Liver (tissue), 9 donors: ENCODE data around the gene BAMBI. TPM values are rescaled to one million over a fixed set of nuclear protein-coding genes. Genes with fewer than 3 reads are reported as not detected.
A peak's percentile ranks its signal among the peaks of the same experiment; 100 is the strongest.

ENCODE experiments used
- DNase-seq: peaks from one replicate; pipeline ENCODE4 v3.0.0-alpha.2; 2017; ENCODE audit warnings: low spot score
- H3K27ac ChIP-seq, 2 donors: one replicate each; pipeline ENCODE4 v1.7.0; 2013; ENCODE audit warnings: inconsistent platforms in 2 of 2, low read length in 2 of 2, control low read depth in 1 of 2, low read depth in 1 of 2, mild to moderate bottlenecking in 1 of 2
- H3K27me3 ChIP-seq, 4 donors: one replicate each; pipeline versions ENCODE4 v1.6.1 to v1.7.0; 2013; ENCODE audit warnings: low read length in 3 of 4, inconsistent platforms in 1 of 4, mild to moderate bottlenecking in 1 of 4, moderate library complexity in 1 of 4; ENCODE audit not compliant: control insufficient read depth in 4 of 4, insufficient read depth in 4 of 4
- H3K36me3 ChIP-seq, 4 donors: one replicate each; pipeline versions ENCODE4 v1.6.1 to v1.7.0; 2013; ENCODE audit warnings: low read length in 3 of 4, mild to moderate bottlenecking in 3 of 4, low read depth in 1 of 4, moderate library complexity in 1 of 4; ENCODE audit not compliant: control insufficient read depth in 4 of 4, insufficient read depth in 3 of 4
- H3K4me1 ChIP-seq, 4 donors: one replicate each; pipeline versions ENCODE4 v1.6.1 to v1.7.0; 2013; ENCODE audit warnings: low read length in 3 of 4, mild to moderate bottlenecking in 3 of 4, moderate library complexity in 1 of 4; ENCODE audit not compliant: control insufficient read depth in 4 of 4, insufficient read depth in 4 of 4
- H3K4me3 ChIP-seq, 3 donors: one replicate each; pipeline versions ENCODE4 v1.6.1 to v1.7.0; 2013; ENCODE audit warnings: low read length in 3 of 3, control low read depth in 1 of 3, low read depth in 1 of 3, mild to moderate bottlenecking in 1 of 3
- H3K9ac ChIP-seq, 2 donors: one replicate each; pipeline ENCODE4 v1.7.0; 2013; ENCODE audit warnings: low read length in 2 of 2, mild to moderate bottlenecking in 2 of 2, moderate library complexity in 2 of 2, control low read depth in 1 of 2, low read depth in 1 of 2
- H3K9me3 ChIP-seq, 4 donors: one replicate each; pipeline versions ENCODE4 v1.6.1 to v1.7.0; 2013; ENCODE audit warnings: low read length in 3 of 4; ENCODE audit not compliant: control insufficient read depth in 4 of 4
- EGR1 ChIP-seq, 2 donors: IDR thresholded peaks; 2 replicates each; pipeline ENCODE4 v1.6.1; 2016 to 2018; ENCODE audit warnings: antibody characterized with exemption in 2 of 2, low read depth in 2 of 2
- FOXA1 ChIP-seq: IDR thresholded peaks from 2 replicates; pipeline ENCODE4 v1.6.1; 2016; ENCODE audit warnings: antibody characterized with exemption
- FOXA2 ChIP-seq: IDR thresholded peaks from 2 replicates; pipeline ENCODE4 v1.6.1; 2016; ENCODE audit warnings: antibody characterized with exemption
- GABPA ChIP-seq, 2 donors: IDR thresholded peaks in 1 of 2; conservative IDR thresholded peaks in 1 of 2; 2 replicates each; pipeline ENCODE4 v1.6.1; 2016; ENCODE audit warnings: antibody characterized with exemption in 2 of 2, mild to moderate bottlenecking in 1 of 2, moderate library complexity in 1 of 2
- HNF4A ChIP-seq, 2 donors: conservative IDR thresholded peaks; 2 replicates each; pipeline ENCODE4 v1.6.1; 2016; ENCODE audit warnings: antibody characterized with exemption in 2 of 2, mild to moderate bottlenecking in 2 of 2
- HNF4G ChIP-seq: IDR thresholded peaks from 2 replicates; pipeline ENCODE4 v1.6.1; 2016; ENCODE audit warnings: antibody characterized with exemption
- JUND ChIP-seq, 2 donors: IDR thresholded peaks; 2 replicates each; pipeline ENCODE4 v1.6.1; 2016; ENCODE audit warnings: antibody characterized with exemption in 2 of 2
- NR2F2 ChIP-seq: IDR thresholded peaks from 2 replicates; pipeline ENCODE4 v1.6.1; 2016; ENCODE audit warnings: antibody characterized with exemption
- RAD21 ChIP-seq, 2 donors: IDR thresholded peaks; 2 replicates each; pipeline ENCODE4 v1.6.1; 2016; ENCODE audit warnings: antibody characterized with exemption in 2 of 2, mild to moderate bottlenecking in 2 of 2
- REST ChIP-seq: IDR thresholded peaks from 2 replicates; pipeline ENCODE4 v1.6.1; 2016; ENCODE audit warnings: antibody characterized with exemption, mild to moderate bottlenecking
- RXRA ChIP-seq, 2 donors: IDR thresholded peaks; 2 replicates each; pipeline ENCODE4 v1.6.1; 2017 to 2018; ENCODE audit warnings: antibody characterized with exemption in 2 of 2, mild to moderate bottlenecking in 1 of 2
- SP1 ChIP-seq: IDR thresholded peaks from 2 replicates; pipeline ENCODE4 v1.6.1; 2018; ENCODE audit warnings: antibody characterized with exemption, mild to moderate bottlenecking
- TAF1 ChIP-seq: conservative IDR thresholded peaks from 2 replicates; pipeline ENCODE4 v1.6.1; 2016; ENCODE audit warnings: antibody characterized with exemption, mild to moderate bottlenecking
- YY1 ChIP-seq: IDR thresholded peaks from 2 replicates; pipeline ENCODE4 v1.6.1; 2016; ENCODE audit warnings: antibody characterized with exemption, mild to moderate bottlenecking
- WGBS: extraction: QIAGEN DNeasy Blood & Tissue Kit; methylation state at CpG from one replicate; pipeline ENCODE4 v1.1.7; 2013; 5-methylcytosine and 5-hydroxymethylcytosine counted together
- polyA plus RNA-seq, 2 donors: library from polyadenylated mRNA; stranded (reverse) in 1 of 2; unstranded in 1 of 2; fragments of 200-250 nt in 1 of 2; fragments of >200 nt in 1 of 2; fragmentation: Nextera tagmentation in 1 of 2; extraction: Ambion mirVana in 1 of 2; gene quantifications; one replicate each; pipeline versions ENCODE4 v1.2.1 to v1.2.3, GENCODE V29; 2013 to 2015
- total RNA-seq, 2 donors: library from RNA; depleted of rRNA; stranded (reverse); fragments of >200 nt; gene quantifications; one replicate each; pipeline ENCODE4 v1.2.3, GENCODE V29; 2014
- TF ChIP-seq, protein P1 (sequence below): IDR thresholded peaks from 2 replicates; pipeline ENCODE4 v1.6.1; 2016; ENCODE audit warnings: antibody characterized with exemption
- TF ChIP-seq, protein P2 (sequence below): fragments of 150-350 bp; IDR thresholded peaks from 2 replicates; pipeline ENCODE4 v1.5.1; 2017; ENCODE audit warnings: improper control_type of control experiment, low read depth, low read length; ENCODE audit not compliant: missing input control
- TF ChIP-seq, protein P3 (sequence below): IDR thresholded peaks from 2 replicates; pipeline ENCODE4 v1.6.1; 2016; ENCODE audit warnings: antibody characterized with exemption
- TF ChIP-seq, protein P4 (sequence below): IDR thresholded peaks from 2 replicates; pipeline ENCODE4 v1.6.1; 2016; ENCODE audit warnings: antibody characterized with exemption
- donor health status: healthy.
- donor health status: healthy.
- donor health status: healthy.
- donor health status: healthy.
- donor health status: healthy.

Gene BAMBI, protein sequence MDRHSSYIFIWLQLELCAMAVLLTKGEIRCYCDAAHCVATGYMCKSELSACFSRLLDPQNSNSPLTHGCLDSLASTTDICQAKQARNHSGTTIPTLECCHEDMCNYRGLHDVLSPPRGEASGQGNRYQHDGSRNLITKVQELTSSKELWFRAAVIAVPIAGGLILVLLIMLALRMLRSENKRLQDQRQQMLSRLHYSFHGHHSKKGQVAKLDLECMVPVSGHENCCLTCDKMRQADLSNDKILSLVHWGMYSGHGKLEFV
- total RNA-seq (10 to 100 TPM in 1 of 2 donors, 1 to 10 TPM in 1; 4.6 to 10.6 TPM), polyA plus RNA-seq (1 to 10 TPM; 4.7 to 5.6 TPM)

- Histone ChIP-seq H3K36me3 (no peaks in the 10 kb centered on the region), H3K9ac (peak within 1 kb of the TSS; percentile 50 to 96), H3K9me3 (no peaks in the 10 kb centered on the region), H3K4me1 (peaks cover 5 to 41% (median 26%) of the 10 kb centered on the region in 4 donors), H3K4me3 (peak within 1 kb of the TSS; percentile 65 to 71 (median 70)), H3K27me3 (no peaks in the 10 kb centered on the region), H3K27ac (peak within 1 kb of the TSS; percentile 55 to 63)
- TF ChIP-seq, protein P1, sequence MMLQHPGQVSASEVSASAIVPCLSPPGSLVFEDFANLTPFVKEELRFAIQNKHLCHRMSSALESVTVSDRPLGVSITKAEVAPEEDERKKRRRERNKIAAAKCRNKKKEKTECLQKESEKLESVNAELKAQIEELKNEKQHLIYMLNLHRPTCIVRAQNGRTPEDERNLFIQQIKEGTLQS, result no peak
- no peak for TF ChIP-seq EGR1 (IDR thresholded peaks at IDR 0.05; ENCODE audit: low read depth in 2 of 2)
- TF ChIP-seq, protein P2, sequence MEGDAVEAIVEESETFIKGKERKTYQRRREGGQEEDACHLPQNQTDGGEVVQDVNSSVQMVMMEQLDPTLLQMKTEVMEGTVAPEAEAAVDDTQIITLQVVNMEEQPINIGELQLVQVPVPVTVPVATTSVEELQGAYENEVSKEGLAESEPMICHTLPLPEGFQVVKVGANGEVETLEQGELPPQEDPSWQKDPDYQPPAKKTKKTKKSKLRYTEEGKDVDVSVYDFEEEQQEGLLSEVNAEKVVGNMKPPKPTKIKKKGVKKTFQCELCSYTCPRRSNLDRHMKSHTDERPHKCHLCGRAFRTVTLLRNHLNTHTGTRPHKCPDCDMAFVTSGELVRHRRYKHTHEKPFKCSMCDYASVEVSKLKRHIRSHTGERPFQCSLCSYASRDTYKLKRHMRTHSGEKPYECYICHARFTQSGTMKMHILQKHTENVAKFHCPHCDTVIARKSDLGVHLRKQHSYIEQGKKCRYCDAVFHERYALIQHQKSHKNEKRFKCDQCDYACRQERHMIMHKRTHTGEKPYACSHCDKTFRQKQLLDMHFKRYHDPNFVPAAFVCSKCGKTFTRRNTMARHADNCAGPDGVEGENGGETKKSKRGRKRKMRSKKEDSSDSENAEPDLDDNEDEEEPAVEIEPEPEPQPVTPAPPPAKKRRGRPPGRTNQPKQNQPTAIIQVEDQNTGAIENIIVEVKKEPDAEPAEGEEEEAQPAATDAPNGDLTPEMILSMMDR, result peak; percentile 75
- peak; percentile 44 to 49 for TF ChIP-seq RAD21 (IDR thresholded peaks at IDR 0.05)
- TF ChIP-seq FOXA2, result no peak
- TF ChIP-seq, protein P3, sequence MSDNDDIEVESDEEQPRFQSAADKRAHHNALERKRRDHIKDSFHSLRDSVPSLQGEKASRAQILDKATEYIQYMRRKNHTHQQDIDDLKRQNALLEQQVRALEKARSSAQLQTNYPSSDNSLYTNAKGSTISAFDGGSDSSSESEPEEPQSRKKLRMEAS, result no peak
- peak; percentile 59 for TF ChIP-seq REST
- TF ChIP-seq HNF4G, result no peak
- no peak for TF ChIP-seq RXRA (IDR thresholded peaks at IDR 0.05)
- no peak for TF ChIP-seq JUND (IDR thresholded peaks at IDR 0.05)
- TF ChIP-seq TAF1, result peak; percentile 73
- no peak for TF ChIP-seq YY1
- TF ChIP-seq SP1, result no peak
- TF ChIP-seq FOXA1, result no peak
- no peak for TF ChIP-seq HNF4A (conservative IDR thresholded peaks at IDR 0.05)
- no peak for TF ChIP-seq GABPA (IDR thresholded peaks at IDR 0.05 in 1 of 2, conservative IDR thresholded peaks at IDR 0.05 in 1 of 2)
- TF ChIP-seq NR2F2, result no peak
- TF ChIP-seq, protein P4, sequence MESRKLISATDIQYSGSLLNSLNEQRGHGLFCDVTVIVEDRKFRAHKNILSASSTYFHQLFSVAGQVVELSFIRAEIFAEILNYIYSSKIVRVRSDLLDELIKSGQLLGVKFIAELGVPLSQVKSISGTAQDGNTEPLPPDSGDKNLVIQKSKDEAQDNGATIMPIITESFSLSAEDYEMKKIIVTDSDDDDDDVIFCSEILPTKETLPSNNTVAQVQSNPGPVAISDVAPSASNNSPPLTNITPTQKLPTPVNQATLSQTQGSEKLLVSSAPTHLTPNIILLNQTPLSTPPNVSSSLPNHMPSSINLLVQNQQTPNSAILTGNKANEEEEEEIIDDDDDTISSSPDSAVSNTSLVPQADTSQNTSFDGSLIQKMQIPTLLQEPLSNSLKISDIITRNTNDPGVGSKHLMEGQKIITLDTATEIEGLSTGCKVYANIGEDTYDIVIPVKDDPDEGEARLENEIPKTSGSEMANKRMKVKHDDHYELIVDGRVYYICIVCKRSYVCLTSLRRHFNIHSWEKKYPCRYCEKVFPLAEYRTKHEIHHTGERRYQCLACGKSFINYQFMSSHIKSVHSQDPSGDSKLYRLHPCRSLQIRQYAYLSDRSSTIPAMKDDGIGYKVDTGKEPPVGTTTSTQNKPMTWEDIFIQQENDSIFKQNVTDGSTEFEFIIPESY, result no peak
- whole genome bisulfite sequencing, result under 1% methylated on average over 120 of the region's 120 CpGs
- DNase-seq, result peak; percentile 90
Measured at GRCh38 chr10:28676968-28677887, at the start of gene BAMBI. BAMBI (plus strand) TSS chr10:28677521; CDS start chr10:28677898, 377 bp downstream.
